G401.6 (cell line): Measurements from ENCODE around the gene KANK4.

Experiments used
- FAIRE-seq: peaks from 2 replicates; lab custom pipeline; 2012; peaks lifted over from hg19 to GRCh38; lab: Jason Lieb, UNC

KANK4 gene

DNA sequence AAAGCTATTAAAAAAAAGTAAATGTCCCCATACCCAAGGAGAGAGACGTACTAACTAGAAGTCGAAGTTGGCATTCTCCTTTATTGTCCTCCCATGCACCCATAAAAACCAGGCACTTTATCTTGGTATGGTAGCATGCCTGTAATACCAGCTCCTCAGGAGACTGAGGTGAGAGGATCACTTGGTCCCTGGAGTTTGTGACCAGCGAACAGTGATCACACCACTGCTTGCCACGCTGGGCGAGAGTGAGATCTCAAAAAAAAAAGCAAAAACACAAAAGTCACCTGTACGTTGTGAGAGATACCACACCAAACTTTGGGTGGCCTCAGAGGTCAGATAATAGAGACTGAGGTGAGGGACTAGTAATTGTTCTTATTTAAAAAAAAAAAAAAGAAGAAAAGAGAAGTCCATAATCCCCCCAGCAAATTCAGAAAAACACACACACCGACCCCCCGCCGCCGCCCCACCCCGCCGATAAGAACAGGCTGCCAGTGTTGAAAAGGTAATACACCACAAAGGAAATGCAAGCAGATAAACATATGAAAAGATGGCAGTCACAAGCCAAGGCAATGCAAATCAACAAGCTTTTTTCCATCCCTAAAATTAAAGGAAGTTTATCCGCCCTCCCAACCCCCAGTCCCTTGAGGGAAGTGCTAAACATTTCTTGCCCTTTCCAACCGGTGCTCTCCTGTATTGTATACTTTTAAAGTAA is 121.0 kb downstream of the KANK4 start:
- FAIRE-seq: no peak

- FAIRE-seq: no peak
These were observed 123.0 kb downstream of the KANK4 start for GRCh38 chr1:62196086-62196690.

DNA sequence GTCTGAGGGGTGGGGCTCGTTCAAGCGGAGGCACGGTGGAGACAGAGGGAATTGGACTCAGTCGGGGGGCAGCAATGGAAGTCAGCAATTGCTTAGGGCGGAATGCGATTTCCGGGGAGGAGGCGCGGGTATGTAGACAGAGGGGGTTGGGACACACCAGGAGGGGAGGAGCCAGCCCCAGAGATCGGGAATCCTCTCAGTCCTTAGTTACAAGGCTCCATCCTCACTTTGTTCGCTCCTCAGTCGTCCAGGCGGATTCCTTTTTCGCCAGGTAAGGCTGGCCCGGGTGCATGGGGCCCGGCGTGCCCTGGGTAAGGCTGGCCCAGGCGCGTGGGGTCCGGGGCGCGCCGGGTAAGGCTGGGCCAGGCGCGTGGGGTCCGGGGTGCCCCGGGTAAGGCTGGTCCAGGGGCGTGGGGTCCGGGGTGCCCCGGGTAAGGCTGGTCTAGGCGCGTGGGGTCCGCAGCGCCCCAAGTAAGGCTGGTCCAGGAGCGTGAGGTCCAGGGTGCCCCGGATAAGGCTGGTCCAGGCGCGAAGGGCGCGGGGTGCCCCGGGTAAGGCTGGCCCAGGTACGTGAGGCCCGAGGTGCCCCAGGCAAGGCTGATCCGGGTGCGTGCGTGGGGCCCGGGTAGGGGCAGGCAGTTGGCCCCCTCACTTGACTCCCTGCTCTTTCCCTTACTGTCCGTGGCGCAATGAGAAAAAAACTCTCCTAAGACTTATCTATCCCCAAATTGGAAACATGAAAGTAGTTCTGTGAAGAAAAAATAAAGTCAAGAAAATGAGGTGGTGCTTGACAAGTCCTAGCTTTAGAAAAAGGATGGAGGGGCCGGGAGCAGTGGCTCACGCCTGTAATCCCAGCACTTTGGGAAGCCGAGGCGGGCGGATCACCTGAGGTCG is 124.3 kb downstream of the KANK4 start, which contains the start of gene L1TD1:
TSS of gene L1TD1 (plus strand) at position 199 of the 894 bp plus-strand sequence. CDS start 11,780 bp downstream, outside the sequence.
- no peak for FAIRE-seq

- no peak for FAIRE-seq
These were observed 131.1 kb downstream of the KANK4 start for GRCh38 chr1:62188111-62188510.

- no peak for FAIRE-seq
These were observed 131.7 kb downstream of the KANK4 start for GRCh38 chr1:62187548-62187947.
